ENCODE results near the gene CNTN2.

Gene CNTN2

GRCh38 chr1:205056188-205056611 is 13.2 kb downstream of the CNTN2 start:
- TF ChIP-seq CTCF (IDR thresholded peaks at IDR 0.05; ENCODE audit: borderline replicate concordance, extremely low read depth, low read length, poor library complexity, severe bottlenecking) (no peak), EZH2 (IDR thresholded peaks at IDR 0.05; ENCODE audit: borderline replicate concordance, low read depth, low read length, severe bottlenecking) (no peak)
- Histone ChIP-seq H3K36me3 (ENCODE audit: insufficient read depth, low read length) (no peaks in the 10 kb centered on the region), H3K4me1 (ENCODE audit: insufficient read depth, low read length) (peaks cover under 1% of the 10 kb centered on the region), H3K4me2 (ENCODE audit: insufficient read depth, low read length) (no peak overlapping the region), H4K20me1 (ENCODE audit: insufficient read depth, low read length) (peaks cover 8% of the 10 kb centered on the region), H3K27me3 (ENCODE audit: insufficient read depth, low read length, poor library complexity) (peaks cover 17% of the 10 kb centered on the region), H2AFZ (ENCODE audit: low read depth, low read length) (no peak overlapping the region), H3K4me3 (ENCODE audit: low read depth in 1 of 2, low read length in 2 of 2) (no peak overlapping the region), H3K9ac (ENCODE audit: low read depth, low read length) (no peak overlapping the region), H3K27ac (ENCODE audit: low read length) (no peak overlapping the region), H3K9me3 (ENCODE audit: insufficient read depth, low read length, severe bottlenecking) (no peaks in the 10 kb centered on the region), H3K79me2 (ENCODE audit: insufficient read depth, low read length) (no peaks in the 10 kb centered on the region)
- DNase-seq (no peak), ATAC-seq (ENCODE audit: insufficient read depth, low read depth) (no peak)

GRCh38 chr1:205056956-205057568 is 14.1 kb downstream of the CNTN2 start:
- H3K79me2 ChIP-seq (ENCODE audit: insufficient read depth, low read length) = no peaks in the 10 kb centered on the region
- H3K4me1 ChIP-seq (ENCODE audit: insufficient read depth, low read length) = peaks cover 4% of the 10 kb centered on the region
- peaks cover 5% of the 10 kb centered on the region for H4K20me1 ChIP-seq (ENCODE audit: insufficient read depth, low read length)
- DNase-seq = no peak
- TF ChIP-seq EZH2 (IDR thresholded peaks at IDR 0.05; ENCODE audit: borderline replicate concordance, low read depth, low read length, severe bottlenecking) (no peak), CTCF (IDR thresholded peaks at IDR 0.05; ENCODE audit: borderline replicate concordance, extremely low read depth, low read length, poor library complexity, severe bottlenecking) (no peak)
- no peak overlapping the region for H3K9ac ChIP-seq (ENCODE audit: low read depth, low read length)
- no peak overlapping the region for H3K27ac ChIP-seq (ENCODE audit: low read length)
- no peak overlapping the region for H3K4me2 ChIP-seq (ENCODE audit: insufficient read depth, low read length)
- no peak overlapping the region for H2AFZ ChIP-seq (ENCODE audit: low read depth, low read length)
- no peaks in the 10 kb centered on the region for H3K9me3 ChIP-seq (ENCODE audit: insufficient read depth, low read length, severe bottlenecking)
- no peaks in the 10 kb centered on the region for H3K36me3 ChIP-seq (ENCODE audit: insufficient read depth, low read length)
- no peak for ATAC-seq (ENCODE audit: insufficient read depth, low read depth)
- peaks cover 9% of the 10 kb centered on the region for H3K27me3 ChIP-seq (ENCODE audit: insufficient read depth, low read length, poor library complexity)
- H3K4me3 ChIP-seq (ENCODE audit: low read depth in 1 of 2, low read length in 2 of 2) = no peak overlapping the region

GRCh38 chr1:205057808-205058575 is 15.0 kb downstream of the CNTN2 start:
- Histone ChIP-seq H4K20me1 (ENCODE audit: insufficient read depth, low read length) (peaks cover 5% of the 10 kb centered on the region), H3K4me1 (ENCODE audit: insufficient read depth, low read length) (peaks cover 4% of the 10 kb centered on the region), H3K4me3 (ENCODE audit: low read depth in 1 of 2, low read length in 2 of 2) (no peak overlapping the region), H2AFZ (ENCODE audit: low read depth, low read length) (no peak overlapping the region), H3K9me3 (ENCODE audit: insufficient read depth, low read length, severe bottlenecking) (no peaks in the 10 kb centered on the region), H3K4me2 (ENCODE audit: insufficient read depth, low read length) (no peak overlapping the region), H3K36me3 (ENCODE audit: insufficient read depth, low read length) (no peaks in the 10 kb centered on the region), H3K79me2 (ENCODE audit: insufficient read depth, low read length) (no peaks in the 10 kb centered on the region), H3K9ac (ENCODE audit: low read depth, low read length) (no peak overlapping the region), H3K27me3 (ENCODE audit: insufficient read depth, low read length, poor library complexity) (peaks cover 9% of the 10 kb centered on the region), H3K27ac (ENCODE audit: low read length) (no peak overlapping the region)
- no peak for ATAC-seq (ENCODE audit: insufficient read depth, low read depth)
- DNase-seq = no peak
- TF ChIP-seq CTCF (IDR thresholded peaks at IDR 0.05; ENCODE audit: borderline replicate concordance, extremely low read depth, low read length, poor library complexity, severe bottlenecking) (no peak), EZH2 (IDR thresholded peaks at IDR 0.05; ENCODE audit: borderline replicate concordance, low read depth, low read length, severe bottlenecking) (no peak)
